ENCODE measurements around the gene EML6.

GRCh38 chr2:54675738-54676137, 47.7 kb upstream of the EML6 start:
- no peak for TF ChIP-seq POLR2A (IDR thresholded peaks at IDR 0.05)
- TF ChIP-seq CTCF (IDR thresholded peaks at IDR 0.05 in 4 of 5, conservative IDR thresholded peaks at IDR 0.05 in 1 of 5) = no peak

Data from gastrocnemius medialis (tissue), 4 donors.